Stimulated activated naive CD8-positive, alpha-beta T cell treated with anti-CD3 and anti-CD28 coated beads, Interleukin-15, Interleukin-2, amounts not matched to agents 100 U/mL and 50 U/mL, for 24 hours (primary cell): Measurements from ENCODE around the gene HOXC13.

Experiments
- ATAC-seq: fragments of 150-1000 bp; cut with Tn5 transposase; one replicate; pipeline ENCODE4 v1.10.0; 2021
- DNase-seq: peaks from one replicate; pipeline ENCODE4 v3.0.0; 2021

HOXC13 gene

GRCh38 chr12:53970451-53970850 is 31.8 kb downstream of the HOXC13 start:
- ATAC-seq (no peak), DNase-seq (no peak)

- no peak for ATAC-seq
Measured at GRCh38 chr12:53971129-53971528, 32.5 kb downstream of the HOXC13 start.

DNA sequence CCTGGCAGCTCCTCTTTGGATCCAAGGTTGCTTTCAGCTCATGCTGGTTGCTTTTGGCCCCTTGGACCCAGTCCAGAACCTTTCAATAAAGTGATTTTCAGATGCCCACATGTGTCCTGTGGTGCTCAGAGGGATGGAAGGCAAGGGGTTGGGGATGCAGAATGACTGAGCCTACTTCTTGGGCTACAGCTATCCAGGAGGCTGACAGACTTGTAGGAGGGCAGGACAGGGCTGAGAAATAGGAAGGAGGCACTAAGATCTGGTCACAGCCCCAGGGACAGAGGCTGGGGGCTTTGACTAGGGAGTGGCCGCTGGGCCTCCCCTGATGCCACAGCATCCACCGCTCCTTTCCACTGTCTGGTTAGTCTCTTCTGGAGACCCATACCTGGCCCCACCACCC is 33.1 kb downstream of the HOXC13 start:
- no peak for DNase-seq
- ATAC-seq = no peak

More at GRCh38 chr12:53971129-53971528, 32.5 kb downstream of the HOXC13 start:
- DNase-seq = no peak

GRCh38 chr12:53972152-53972702 is 33.6 kb downstream of the HOXC13 start:
- no peak for DNase-seq
- ATAC-seq = no peak

DNA sequence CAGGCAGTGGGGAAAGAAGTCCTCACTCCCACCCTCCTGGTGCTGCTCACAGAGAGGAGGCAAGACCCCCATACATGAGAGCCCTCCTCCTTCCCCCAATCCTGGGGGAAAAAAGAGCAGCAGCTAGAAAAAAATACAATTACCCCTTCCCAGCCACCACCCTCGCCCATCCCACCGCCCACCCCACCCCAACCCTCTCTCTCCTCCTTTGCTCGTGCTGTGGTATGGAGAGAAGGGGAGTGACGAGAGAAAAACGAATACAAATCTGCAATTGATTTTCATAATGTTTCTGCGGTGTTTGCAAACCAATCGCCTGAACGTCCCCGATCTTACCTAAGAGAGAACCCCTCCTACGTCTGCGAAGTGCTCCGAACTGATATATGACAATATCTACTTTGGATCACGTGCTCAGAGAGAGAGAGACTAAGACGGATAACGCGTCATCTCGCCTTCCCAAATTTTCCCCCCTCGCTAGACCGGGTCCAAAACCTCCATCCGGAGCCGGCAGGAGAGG is 34.1 kb downstream of the HOXC13 start, which contains the start of gene HOXC11:
Gene HOXC11, plus strand, starts transcription at position 405 of the 514 bp plus-strand sequence. CDS start 116 bp downstream, outside the sequence.
- DNase-seq (no peak), ATAC-seq (no peak)

GRCh38 chr12:53973236-53974042 is 34.8 kb downstream of the HOXC13 start:
- ATAC-seq = no peak
- no peak for DNase-seq

DNA sequence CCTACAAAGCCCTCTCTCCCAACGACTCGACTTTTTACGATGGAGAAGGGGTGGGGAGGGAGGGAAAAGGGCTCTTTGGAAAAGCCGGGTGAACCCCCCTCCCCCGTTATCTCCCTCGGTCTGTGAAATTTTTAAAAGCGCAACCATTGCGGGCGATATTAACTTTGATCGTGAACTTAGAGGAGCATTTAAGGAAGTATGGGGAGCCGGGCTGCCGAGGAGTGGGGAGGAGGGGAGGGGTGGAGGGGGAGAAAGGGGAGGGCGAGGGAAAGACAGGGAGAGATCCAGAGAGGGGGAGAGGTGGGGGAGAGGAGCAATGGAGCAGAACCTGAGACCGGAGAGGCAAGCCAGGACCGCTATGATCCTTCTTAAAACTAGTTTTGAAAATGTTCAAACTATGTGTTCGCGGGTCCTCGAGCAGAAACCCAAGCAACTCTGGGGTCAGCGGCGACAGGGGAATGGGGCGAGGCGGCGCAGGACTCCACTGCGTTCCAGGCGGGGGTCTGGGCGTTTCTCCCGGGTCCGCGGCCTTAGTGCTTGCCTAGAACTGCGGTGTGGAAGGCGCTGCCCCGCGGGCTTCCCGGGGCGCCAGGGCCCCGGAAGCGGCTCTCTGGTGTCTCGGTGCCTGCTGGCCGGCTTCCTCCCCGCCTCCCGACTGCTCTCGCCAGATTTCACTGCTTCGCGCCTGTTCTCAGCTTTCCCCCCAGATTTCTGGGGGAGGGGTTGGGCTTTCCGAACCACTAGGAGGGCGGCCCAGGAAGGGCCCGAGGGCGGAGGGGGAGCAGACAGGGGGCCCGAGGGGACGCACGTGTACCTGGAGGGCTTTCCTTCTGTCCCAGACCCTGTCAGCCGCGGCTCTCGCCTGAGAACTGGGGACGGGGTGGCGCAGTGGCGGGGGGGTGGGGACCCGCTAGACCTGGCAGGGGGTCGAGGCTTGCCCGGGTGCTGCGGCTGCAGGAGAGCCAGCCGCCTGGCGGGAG is 35.7 kb downstream of the HOXC13 start, which contains the start of gene HOTAIR:
Gene HOTAIR, minus strand, starts transcription at position 871 of the 980 bp plus-strand sequence.
- DNase-seq (no peak), ATAC-seq (no peak)

GRCh38 chr12:53975064-53975471 is 36.4 kb downstream of the HOXC13 start:
- DNase-seq = no peak
- ATAC-seq = no peak

DNA sequence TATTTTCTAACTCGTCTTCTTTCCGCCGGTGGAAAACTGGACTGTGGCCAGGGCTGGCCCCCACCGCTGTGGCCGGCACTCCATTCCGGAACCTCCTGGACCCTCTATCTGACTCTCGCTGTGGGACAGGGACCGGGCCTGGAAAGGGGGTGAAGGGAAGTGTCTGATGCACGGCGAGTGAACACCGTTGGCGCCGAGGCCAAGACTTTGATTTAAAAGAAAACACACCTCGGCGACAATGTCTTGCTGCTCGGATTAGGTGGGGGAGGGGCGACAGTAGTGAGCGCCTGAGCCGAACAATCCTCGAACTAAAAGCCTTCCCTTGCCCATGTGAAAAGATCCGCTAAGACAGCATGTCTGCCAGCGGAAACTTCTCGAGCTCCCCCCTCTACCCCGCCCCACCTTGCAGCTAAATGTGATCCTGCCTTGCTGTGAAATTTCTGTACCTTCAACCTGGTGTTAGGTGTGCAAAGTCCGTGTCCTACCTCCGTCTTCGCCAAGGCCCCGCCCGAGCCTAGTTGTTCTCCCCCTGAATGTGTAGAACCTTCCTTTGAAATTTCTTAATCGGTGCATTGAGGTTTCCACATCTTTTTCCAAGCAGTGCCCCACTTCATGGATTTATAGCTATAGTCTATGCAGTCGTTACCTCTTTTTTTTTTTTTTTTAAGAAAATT is 37.0 kb downstream of the HOXC13 start:
- DNase-seq = no peak
- ATAC-seq = no peak

GRCh38 chr12:53976172-53976822 is 37.7 kb downstream of the HOXC13 start:
- DNase-seq (no peak), ATAC-seq (no peak)

GRCh38 chr12:53976823-53977595 is 38.4 kb downstream of the HOXC13 start:
- DNase-seq (no peak), ATAC-seq (no peak)

DNA sequence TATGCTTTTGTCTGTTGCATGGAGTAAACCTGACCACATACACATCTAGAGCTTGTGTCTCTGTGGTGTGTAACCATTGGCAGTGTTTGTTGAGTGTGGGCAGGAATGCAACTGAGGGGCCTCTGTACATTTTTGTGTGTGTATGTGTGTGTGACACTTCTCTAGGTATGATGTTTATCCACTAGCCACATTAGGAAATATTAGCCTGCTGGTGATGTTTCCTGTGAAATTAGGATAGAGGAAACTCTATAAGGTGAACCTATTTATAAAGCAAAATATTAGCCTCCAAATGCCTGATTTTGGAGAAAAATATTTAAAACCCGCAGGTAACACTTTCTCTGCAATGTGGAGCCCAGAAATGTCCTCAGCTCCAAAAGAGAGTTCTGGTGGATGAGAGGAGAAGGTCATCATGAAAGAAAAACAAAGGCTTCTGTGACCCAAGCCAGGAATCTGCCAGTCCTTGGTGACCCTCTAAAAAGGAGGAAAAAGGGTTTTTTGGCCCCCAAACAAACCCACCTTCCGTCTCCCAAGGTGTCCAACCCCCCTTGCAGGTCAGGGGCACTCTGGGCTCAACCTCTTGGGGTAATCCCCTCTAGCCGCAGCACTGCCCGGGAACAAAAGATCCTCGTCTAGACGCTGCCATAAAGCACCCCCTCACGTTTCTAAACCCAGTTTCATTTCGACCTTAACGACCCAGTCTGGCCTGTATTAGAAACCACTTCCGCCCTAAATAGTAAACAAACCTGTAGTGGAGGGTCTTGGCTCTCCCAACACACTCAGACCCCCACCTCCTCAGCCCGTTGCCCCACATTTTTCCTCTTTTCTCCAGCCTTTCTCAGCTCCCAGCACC is 39.2 kb downstream of the HOXC13 start:
- ATAC-seq = no peak
- no peak for DNase-seq

DNA sequence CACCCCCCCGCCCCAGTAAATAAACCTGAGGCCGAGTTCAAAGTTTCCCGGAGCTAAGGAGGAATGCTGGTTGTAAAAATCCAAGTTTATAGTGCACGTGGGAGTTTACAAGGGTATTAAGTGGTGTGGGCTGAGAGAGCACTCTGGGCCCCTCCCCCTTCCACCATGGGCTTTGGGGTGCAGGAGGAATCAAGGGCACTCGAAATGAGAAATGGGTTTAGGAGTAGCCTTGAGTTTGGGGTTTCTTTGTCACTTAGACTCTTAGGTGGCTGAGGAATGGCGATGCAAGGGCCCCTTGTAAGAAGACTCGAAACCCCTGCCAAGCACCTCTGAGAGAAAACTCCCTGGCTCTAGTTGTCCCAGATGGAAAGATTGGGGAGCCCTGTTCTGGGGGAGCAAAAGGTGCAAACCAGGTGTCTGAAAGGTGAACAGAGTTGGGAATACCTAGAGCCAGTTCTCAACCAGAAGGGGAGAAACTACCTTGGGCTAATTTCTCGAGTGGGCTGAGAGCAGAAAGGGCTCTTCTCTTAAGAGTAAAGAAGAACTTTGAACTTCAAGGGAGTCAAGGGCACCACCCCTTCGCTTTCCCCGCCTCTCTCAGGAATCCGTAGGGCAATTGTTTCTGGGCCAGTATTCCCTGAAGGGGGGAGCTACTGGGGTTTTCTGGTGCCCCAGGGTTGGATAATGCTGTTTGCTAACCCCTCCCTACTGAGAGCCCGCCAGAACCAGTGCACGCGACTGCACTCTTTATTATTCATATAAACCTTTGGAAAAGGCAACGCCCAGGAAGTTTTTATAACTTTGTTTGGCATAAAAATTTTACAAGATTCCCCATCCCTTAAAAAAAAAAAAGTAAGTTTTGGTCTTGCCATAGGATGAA is 40.1 kb downstream of the HOXC13 start:
- DNase-seq (no peak), ATAC-seq (no peak)

DNA sequence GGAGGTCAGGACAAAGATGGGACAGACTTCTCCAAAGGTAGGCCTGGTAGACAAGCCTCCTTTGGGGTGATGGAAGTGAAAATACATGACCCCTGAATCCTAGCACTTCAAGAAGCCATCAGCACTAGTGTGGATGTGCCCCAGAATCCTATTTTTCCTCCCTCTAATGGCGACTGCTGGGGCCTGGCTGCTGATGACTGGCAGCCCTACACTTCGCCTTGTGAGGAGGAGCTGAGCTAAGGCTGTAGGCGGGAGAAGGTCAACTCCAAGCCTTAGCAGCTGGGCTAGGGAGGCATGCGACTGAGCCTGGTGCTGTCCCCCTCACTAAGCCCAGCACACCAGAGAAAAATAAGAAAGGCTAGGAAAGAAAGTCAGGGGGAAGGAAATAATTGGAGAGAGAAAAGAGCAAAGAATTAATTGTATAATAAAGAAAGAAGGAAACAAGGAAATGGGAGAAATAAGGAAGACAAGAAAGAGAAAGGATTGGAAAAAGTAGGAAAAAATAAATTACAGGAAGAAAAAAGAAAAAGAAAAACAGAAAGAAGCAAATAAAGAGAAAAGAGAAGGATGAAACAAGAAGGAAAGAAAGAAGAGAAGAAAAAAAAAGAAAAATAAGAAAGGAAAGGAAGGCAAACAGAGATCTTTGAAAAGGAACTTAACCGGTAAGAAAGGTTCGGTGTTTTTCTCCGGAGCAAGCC is 41.6 kb downstream of the HOXC13 start:
- ATAC-seq (no peak), DNase-seq (no peak)

GRCh38 chr12:53980802-53981496 is 42.3 kb downstream of the HOXC13 start:
- no peak for DNase-seq
- no peak for ATAC-seq

DNA sequence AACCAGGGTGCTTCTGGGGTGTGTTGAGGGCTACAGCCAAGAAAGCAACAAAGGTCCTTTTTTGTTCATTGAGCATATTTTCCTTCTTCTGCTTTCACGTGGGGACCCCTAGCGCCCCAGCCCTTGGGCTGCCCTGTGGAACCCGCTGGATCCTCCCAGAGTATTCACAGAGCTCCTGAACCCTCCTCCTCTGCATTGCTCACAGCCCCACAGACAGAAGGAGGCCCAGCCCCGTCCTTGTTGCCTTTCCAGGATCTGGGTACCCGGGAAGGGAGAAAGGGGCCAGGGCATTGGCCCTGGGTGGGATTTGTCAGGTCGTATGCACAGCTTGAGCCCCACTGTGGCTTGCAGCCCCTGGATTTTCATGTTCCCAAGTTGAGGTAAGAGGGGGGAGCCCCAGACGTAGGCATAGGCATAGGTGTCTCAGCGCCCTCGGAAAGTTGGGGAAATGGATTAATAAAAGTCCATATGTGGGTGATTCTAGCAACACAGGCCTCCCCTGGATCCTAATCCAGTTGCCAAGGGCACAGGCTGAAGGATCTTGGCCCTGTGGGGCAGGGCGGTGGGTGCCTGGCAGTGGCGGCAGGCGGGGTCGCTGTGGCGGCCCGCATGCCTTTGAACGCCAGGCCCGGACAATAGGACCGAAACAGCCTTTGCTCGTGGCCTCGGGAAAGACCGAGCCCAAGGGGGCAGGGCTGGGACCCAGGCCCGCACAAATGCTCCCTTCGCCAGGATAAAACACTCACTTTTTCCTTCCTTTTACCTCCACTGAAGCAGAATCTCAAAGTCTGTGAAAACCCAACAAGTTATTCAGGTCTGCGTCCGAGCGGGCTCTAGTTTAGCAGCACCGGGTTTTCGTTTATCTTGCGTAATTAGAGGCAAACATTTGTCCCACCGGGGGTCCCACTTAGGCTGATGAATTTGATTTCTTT is 43.3 kb downstream of the HOXC13 start:
- no peak for ATAC-seq
- no peak for DNase-seq
